Testis (tissue), 2 donors: ENCODE data around the gene GALNT8.

Experiments
- CTCF ChIP-seq, 3 experiments: fragments of 450-650 bp in 2 of 3; fragments of 200-600 bp in 1 of 3; sonication (generic) in 1 of 3; IDR thresholded peaks; one replicate each; pipeline ENCODE4 v1.5.1; 2016 to 2019; ENCODE audit warnings: antibody characterized with exemption in 3 of 3, mild to moderate bottlenecking in 2 of 3, moderate library complexity in 1 of 3
- POLR2A ChIP-seq: fragments of 450-650 bp; IDR thresholded peaks from one replicate; pipeline ENCODE4 v1.6.1; 2017; ENCODE audit warnings: antibody characterized with exemption, mild to moderate bottlenecking, moderate library complexity

- no peak for TF ChIP-seq CTCF (IDR thresholded peaks at IDR 0.05)
- TF ChIP-seq POLR2A, result no peak
Measured at GRCh38 chr12:4771172-4771959, 51.2 kb downstream of the GALNT8 start.
